Measurements from ENCODE around the gene C15orf40. TPM values are rescaled to one million over a fixed set of nuclear protein-coding genes. Genes with fewer than 3 reads are reported as not detected.
A peak's percentile ranks its signal among the peaks of the same experiment; 100 is the strongest.

The C15orf40 gene
- total and polyA plus RNA-seq, 2 of the 13 experiments (the other 11 are each of a cell fraction or from before 2014, with no cell fraction given), result 24.0 to 26.3 TPM

- TF ChIP-seq, protein P1, sequence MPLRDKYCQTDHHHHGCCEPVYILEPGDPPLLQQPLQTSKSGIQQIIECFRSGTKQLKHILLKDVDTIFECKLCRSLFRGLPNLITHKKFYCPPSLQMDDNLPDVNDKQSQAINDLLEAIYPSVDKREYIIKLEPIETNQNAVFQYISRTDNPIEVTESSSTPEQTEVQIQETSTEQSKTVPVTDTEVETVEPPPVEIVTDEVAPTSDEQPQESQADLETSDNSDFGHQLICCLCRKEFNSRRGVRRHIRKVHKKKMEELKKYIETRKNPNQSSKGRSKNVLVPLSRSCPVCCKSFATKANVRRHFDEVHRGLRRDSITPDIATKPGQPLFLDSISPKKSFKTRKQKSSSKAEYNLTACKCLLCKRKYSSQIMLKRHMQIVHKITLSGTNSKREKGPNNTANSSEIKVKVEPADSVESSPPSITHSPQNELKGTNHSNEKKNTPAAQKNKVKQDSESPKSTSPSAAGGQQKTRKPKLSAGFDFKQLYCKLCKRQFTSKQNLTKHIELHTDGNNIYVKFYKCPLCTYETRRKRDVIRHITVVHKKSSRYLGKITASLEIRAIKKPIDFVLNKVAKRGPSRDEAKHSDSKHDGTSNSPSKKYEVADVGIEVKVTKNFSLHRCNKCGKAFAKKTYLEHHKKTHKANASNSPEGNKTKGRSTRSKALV (CRISPR knock-in tag; IDR thresholded peaks at IDR 0.05), result 0 out of 2 replicates have a peak, but pooled peaks have one; percentile 58
- TF ChIP-seq SNAI1 (CRISPR knock-in tag; IDR thresholded peaks at IDR 0.05; ENCODE audit: borderline replicate concordance), result 0 out of 2 replicates have a peak, but pooled peaks have one; percentile 50
- TF ChIP-seq ZNF496 (CRISPR knock-in tag; IDR thresholded peaks at IDR 0.05; ENCODE audit: insufficient replicate concordance), result no peak
- TF ChIP-seq ZNF781 (CRISPR knock-in tag; IDR thresholded peaks at IDR 0.05; ENCODE audit: borderline replicate concordance, not compliant biosample characterization), result peak; percentile 85
- TF ChIP-seq ZNF33B (CRISPR knock-in tag; IDR thresholded peaks at IDR 0.05), result peak; percentile 89; the same call in 1 of the 2 replicates
- TF ChIP-seq ZNF235 (CRISPR knock-in tag; IDR thresholded peaks at IDR 0.05; ENCODE audit: borderline replicate concordance), result peak; percentile 71; the same call in 1 of the 2 replicates
- TF ChIP-seq ZNF3 (CRISPR knock-in tag; IDR thresholded peaks at IDR 0.05), result no peak
- TF ChIP-seq ZNF430 (CRISPR knock-in tag; IDR thresholded peaks at IDR 0.05), result peak; percentile 52; the same call in 1 of the 2 replicates
- TF ChIP-seq SP140L (CRISPR knock-in tag; IDR thresholded peaks at IDR 0.05; ENCODE audit: borderline replicate concordance), result peak; percentile 42; the same call in 1 of the 2 replicates
- peak; percentile 19; the same call in 1 of the 2 replicates for TF ChIP-seq NR2F6 (IDR thresholded peaks at IDR 0.05)
- TF ChIP-seq NR2F6 (CRISPR knock-in tag; IDR thresholded peaks at IDR 0.05), result 0 out of 2 replicates have a peak, but pooled peaks have one; percentile 30
- TF ChIP-seq, protein P2, sequence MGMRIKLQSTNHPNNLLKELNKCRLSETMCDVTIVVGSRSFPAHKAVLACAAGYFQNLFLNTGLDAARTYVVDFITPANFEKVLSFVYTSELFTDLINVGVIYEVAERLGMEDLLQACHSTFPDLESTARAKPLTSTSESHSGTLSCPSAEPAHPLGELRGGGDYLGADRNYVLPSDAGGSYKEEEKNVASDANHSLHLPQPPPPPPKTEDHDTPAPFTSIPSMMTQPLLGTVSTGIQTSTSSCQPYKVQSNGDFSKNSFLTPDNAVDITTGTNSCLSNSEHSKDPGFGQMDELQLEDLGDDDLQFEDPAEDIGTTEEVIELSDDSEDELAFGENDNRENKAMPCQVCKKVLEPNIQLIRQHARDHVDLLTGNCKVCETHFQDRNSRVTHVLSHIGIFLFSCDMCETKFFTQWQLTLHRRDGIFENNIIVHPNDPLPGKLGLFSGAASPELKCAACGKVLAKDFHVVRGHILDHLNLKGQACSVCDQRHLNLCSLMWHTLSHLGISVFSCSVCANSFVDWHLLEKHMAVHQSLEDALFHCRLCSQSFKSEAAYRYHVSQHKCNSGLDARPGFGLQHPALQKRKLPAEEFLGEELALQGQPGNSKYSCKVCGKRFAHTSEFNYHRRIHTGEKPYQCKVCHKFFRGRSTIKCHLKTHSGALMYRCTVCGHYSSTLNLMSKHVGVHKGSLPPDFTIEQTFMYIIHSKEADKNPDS (CRISPR knock-in tag; IDR thresholded peaks at IDR 0.05), result no peak
- TF ChIP-seq FOSL2 (CRISPR knock-in tag; IDR thresholded peaks at IDR 0.05), result peak; percentile 49; the same call in 1 of the 2 replicates
- 0 out of 2 replicates have a peak, but pooled peaks have one; percentile 65 for TF ChIP-seq DNMT3B (CRISPR knock-in tag; conservative IDR thresholded peaks at IDR 0.05)
- TF ChIP-seq ZNF121 (CRISPR knock-in tag; IDR thresholded peaks at IDR 0.05), result no peak
- TF ChIP-seq, protein P3, sequence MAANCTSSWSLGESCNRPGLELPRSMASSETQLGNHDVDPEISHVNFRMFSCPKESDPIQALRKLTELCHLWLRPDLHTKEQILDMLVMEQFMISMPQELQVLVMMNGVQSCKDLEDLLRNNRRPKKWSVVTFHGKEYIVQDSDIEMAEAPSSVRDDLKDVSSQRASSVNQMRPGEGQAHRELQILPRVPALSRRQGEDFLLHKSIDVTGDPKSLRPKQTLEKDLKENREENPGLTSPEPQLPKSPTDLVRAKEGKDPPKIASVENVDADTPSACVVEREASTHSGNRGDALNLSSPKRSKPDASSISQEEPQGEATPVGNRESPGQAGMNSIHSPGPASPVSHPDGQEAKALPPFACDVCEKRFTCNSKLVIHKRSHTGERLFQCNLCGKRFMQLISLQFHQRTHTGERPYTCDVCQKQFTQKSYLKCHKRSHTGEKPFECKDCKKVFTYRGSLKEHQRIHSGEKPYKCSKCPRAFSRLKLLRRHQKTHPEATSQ (CRISPR knock-in tag; IDR thresholded peaks at IDR 0.05; ENCODE audit: borderline replicate concordance), result no peak
- no peak; the same call in 1 of the 2 replicates for TF ChIP-seq BCL3 (CRISPR knock-in tag; IDR thresholded peaks at IDR 0.05)
- TF ChIP-seq NFRKB (IDR thresholded peaks at IDR 0.05), result no peak
- TF ChIP-seq SP4 (CRISPR knock-in tag; IDR thresholded peaks at IDR 0.05), result peak; percentile 84
These were observed 25.6 kb downstream of the C15orf40 start, which contains the start of gene RAMAC (continued) for GRCh38 chr15:82985688-82986441.

All from HepG2 (cell line).